ENCODE measurements around the gene POMT1.

DNA sequence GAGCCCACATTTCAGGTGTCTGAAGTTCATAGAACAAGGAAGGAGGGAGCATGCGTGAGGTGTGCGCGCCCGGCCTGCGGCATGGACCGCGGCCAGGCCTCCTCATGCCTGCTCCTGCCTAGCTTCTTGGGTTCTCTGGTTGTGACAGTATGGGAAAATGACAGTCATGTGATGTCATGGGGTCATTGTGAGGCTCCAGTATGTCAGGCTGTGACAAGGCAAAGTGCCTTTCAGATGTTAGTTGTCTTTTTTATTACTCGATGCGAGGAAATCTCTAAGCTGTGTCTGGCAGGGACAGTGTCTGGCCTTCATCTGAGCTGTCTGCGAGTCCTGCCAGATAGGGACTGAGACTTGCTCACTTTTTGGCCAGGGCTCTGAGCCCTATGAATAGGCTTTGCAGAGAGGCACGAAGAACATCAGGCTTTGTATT is 15.1 kb downstream of the POMT1 start:
- TF ChIP-seq, protein P1, sequence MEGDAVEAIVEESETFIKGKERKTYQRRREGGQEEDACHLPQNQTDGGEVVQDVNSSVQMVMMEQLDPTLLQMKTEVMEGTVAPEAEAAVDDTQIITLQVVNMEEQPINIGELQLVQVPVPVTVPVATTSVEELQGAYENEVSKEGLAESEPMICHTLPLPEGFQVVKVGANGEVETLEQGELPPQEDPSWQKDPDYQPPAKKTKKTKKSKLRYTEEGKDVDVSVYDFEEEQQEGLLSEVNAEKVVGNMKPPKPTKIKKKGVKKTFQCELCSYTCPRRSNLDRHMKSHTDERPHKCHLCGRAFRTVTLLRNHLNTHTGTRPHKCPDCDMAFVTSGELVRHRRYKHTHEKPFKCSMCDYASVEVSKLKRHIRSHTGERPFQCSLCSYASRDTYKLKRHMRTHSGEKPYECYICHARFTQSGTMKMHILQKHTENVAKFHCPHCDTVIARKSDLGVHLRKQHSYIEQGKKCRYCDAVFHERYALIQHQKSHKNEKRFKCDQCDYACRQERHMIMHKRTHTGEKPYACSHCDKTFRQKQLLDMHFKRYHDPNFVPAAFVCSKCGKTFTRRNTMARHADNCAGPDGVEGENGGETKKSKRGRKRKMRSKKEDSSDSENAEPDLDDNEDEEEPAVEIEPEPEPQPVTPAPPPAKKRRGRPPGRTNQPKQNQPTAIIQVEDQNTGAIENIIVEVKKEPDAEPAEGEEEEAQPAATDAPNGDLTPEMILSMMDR (conservative IDR thresholded peaks at IDR 0.05 in 1 of 2, IDR thresholded peaks at IDR 0.05 in 1 of 2; ENCODE audit: extremely low read depth in 1 of 2, insufficient read depth in 1 of 2, low read depth in 1 of 2, low read length in 2 of 2), result no peak
- no peak for TF ChIP-seq EZH2 (IDR thresholded peaks at IDR 0.05; ENCODE audit: borderline replicate concordance, low read length)
